Non-pigmented ciliary epithelial cell (primary cell): ENCODE data around the gene CHRNA5.
A peak's percentile ranks its signal among the peaks of the same experiment; 100 is the strongest.
"Not testable (repeated sequence)": the region's sequence is repeated elsewhere in the genome, so short reads cannot be mapped to it uniquely, and the experiment has no call there.

Experiments
- DNase-seq: peaks from one replicate; pipeline ENCODE4 v3.0.0-alpha.2; 2010; ENCODE audit warnings: low read depth

CHRNA5 gene

DNA sequence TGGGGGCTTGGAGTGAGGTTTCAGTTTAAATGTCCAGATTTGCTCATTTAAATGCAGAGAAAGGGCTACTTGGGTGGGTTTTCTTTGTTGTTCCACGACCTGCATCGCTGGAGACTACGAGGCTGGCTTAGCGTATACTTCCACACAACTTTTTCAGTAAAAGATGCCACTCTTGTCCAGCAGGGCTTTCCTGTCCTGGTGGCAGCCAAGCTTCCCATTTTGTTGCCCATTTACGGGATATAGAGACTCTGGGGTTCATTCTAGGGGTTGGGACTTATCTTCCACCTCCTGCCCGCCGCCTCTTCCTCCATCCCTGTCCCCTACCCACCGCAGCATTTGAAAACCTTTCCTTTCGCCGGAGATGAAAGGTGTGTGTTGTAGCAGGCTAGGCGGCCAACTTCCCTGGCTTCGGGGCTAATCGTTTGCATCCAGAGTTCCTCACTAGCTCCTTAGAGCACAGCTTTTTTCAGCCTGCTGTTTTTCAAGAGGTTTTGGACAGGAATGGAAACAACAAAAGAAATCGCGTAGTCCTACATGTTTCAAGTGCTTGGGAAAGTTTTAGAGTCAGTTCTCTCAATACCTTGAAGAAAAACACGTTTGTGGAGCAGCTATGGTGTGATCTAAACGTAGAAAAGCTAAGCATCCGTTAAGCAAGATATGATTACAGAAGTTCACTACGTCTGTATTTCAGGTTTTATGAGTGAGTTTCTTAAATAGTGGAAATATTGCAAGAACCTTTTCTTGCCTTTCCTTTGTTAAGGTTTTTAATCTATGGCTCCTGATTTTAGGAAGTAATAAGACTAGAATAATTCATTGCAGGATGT, 843 bp downstream of the CHRNA5 start:
- DNase-seq = no peak

GRCh38 chr15:78567531-78567930, 2.2 kb downstream of the CHRNA5 start:
- no peak for DNase-seq

GRCh38 chr15:78570710-78571109, 5.4 kb downstream of the CHRNA5 start:
- DNase-seq = no peak

- DNase-seq = no peak
Observed at GRCh38 chr15:78571382-78571781, 6.1 kb downstream of the CHRNA5 start.

GRCh38 chr15:78573416-78573815, 8.1 kb downstream of the CHRNA5 start:
- no peak for DNase-seq

GRCh38 chr15:78574944-78575343, 9.6 kb downstream of the CHRNA5 start:
- DNase-seq = no peak

- DNase-seq = no peak
Observed at GRCh38 chr15:78597583-78597982, 32.3 kb downstream of the CHRNA5 start.

- DNase-seq = no peak
Observed at GRCh38 chr15:78598348-78598747, 33.0 kb downstream of the CHRNA5 start.

- DNase-seq = no peak
Observed at GRCh38 chr15:78599189-78599588, 33.9 kb downstream of the CHRNA5 start.

DNA sequence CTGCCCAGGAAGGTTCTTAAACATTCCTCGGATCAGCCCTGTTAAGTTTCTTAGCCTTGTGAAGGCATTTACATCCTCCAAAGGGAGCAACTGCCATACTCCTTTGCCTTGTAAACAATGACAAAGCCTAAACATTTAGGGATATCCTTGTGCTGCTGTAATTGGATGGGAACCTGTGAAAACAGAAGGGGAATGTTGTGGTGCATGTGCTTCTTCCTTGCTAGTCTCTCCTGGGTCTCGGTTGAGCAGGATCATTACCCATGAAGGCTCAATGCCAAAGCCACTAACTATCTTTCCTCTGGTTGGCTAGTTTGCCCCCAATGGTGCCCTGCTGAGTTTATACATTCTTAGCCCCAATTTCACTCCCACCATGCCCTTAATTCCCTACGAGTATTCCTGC, 38.1 kb downstream of the CHRNA5 start:
- no peak for DNase-seq

- no peak for DNase-seq
Observed at GRCh38 chr15:78604420-78604819, 39.1 kb downstream of the CHRNA5 start.

- DNase-seq = no peak
Observed at GRCh38 chr15:78605201-78605600, 39.9 kb downstream of the CHRNA5 start.

DNA sequence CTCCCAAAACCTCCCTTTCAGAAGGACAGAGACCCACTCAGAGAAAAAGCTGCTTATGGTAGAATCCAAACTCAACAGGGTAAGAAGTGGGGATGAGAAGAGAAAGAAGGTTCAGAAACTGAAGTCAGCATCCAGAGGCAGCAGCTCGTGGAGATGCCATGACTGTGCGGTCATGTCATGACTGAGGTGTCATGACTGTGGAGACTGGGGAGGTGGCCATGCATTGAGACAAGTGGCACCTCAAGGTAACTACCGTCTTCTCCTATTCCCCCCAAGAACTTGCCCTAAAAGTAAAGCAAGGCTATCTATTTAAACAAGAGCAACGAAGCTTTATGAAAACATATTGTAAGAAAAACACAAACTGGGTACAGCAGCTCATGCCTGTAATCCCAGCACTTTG, 40.4 kb downstream of the CHRNA5 start:
- DNase-seq = no peak

DNA sequence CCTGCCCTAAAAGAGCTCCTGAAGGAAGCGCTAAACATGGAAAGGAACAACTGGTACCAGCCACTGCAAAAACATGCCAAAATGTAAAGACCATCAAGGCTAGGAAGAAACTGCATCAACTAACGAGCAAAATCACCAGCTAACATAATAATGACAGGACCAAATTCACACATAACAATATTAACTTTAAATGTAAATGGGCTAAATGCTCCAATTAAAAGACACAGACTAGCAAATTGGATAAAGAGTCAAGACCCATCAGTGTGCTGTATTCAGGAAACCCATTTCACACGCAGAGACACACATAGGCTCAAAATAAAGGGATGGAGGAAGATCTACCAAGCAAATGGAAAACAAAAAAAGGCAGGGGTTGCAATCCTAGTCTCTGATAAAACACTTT, 44.2 kb downstream of the CHRNA5 start:
- not testable (repeated sequence) for DNase-seq

DNA sequence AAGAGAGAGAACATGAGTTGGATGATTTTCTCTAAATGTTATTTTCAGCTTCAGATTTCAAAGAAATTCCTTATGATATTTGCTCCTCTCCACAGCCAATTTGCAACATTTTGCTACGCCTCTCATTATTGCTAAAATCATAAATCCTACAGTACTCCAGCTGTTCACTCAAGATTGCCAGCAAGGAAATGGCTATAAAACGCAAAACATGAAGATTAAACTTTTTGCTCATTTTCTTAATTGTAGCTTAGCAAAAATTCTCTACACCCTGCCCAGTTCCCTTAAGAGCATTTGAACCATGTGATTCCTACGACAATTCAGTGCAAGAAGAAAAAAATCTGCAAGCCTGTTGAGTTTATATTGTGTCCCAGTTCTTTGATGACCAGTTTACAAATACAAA, 48.7 kb downstream of the CHRNA5 start:
- DNase-seq = no peak

DNA sequence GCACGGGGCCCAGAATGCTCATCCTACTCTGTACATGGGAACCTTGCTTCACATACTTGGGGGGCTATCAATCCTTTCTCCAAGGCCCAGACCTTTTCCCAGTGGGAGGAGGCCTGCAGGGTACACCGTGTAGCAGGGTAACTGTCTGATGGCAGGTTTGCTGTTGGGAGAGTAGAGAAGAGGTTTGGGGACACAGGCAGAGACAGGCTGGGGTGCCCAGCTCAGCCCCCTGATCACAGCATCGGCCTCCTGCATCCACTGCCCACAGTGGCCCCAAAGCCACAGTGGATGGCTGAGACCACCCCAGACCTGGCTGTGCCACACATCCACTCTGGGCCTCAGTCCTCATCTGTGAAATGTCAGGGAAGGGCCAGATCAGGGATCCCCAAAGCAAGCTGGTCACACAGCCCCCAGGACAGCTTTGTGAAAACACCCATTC, 49.9 kb downstream of the CHRNA5 start:
- DNase-seq = no peak

DNA sequence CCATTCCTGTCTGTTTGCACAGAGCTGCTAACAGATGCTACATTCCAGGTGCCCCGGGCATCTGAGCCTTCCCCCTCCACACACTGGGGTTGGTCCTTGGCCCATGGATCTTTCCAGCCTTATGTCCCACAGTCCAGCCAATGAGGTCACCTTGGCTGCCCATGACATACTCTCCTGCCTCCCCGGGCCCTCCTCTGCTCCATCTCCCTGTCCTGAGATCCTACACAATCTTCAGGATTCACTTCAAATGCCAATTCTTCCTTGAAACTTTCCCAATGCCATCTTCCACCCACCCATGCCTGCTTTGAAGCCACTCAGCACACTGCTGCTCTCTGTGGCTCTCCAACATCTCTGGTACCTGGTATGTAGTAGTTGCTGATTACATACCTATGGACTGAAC, 51.2 kb downstream of the CHRNA5 start:
- no peak for DNase-seq

DNA sequence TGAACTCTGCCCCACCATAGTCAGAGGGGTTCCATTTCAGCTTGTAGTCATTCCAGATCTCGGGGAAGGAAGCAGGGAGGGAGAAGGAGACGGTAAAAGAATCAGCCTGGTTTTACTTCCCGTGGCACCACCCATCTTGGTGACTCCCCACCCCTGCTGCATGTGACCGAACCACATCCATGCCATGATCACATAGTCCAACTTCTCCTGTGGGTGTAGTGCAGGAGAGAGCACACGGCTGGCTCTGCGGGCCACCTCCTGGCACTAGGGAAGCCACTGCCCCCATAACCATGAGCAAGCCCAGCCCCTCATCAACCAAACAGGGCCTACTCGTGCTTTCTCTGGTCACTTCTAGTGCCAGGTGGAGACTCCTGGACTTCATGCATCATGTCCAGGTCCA, 51.8 kb downstream of the CHRNA5 start:
- DNase-seq = no peak

DNA sequence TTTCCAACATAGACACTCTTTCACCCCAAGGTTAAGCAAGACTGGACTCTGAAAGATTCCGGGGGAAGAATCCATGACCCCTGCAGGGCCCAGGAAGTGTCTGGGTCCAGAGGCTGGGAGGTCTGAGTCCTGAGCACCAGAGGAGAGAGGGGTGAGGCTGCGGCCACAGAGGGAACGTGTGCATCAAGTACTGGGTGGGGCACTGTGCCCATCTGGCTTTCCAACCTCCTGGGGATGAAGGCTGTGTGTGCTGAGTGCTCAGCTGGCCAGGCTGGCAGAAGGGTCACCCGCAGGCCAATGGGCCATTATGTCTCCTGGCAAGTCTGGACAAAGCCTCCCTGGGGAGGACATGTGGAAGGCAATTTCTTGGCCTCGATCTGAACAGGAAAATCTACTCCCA, 52.2 kb downstream of the CHRNA5 start:
- DNase-seq = no peak

GRCh38 chr15:78618064-78618463, 52.7 kb downstream of the CHRNA5 start:
- DNase-seq = no peak

GRCh38 chr15:78618490-78618934, 53.2 kb downstream of the CHRNA5 start:
- DNase-seq = peak; percentile 55

DNA sequence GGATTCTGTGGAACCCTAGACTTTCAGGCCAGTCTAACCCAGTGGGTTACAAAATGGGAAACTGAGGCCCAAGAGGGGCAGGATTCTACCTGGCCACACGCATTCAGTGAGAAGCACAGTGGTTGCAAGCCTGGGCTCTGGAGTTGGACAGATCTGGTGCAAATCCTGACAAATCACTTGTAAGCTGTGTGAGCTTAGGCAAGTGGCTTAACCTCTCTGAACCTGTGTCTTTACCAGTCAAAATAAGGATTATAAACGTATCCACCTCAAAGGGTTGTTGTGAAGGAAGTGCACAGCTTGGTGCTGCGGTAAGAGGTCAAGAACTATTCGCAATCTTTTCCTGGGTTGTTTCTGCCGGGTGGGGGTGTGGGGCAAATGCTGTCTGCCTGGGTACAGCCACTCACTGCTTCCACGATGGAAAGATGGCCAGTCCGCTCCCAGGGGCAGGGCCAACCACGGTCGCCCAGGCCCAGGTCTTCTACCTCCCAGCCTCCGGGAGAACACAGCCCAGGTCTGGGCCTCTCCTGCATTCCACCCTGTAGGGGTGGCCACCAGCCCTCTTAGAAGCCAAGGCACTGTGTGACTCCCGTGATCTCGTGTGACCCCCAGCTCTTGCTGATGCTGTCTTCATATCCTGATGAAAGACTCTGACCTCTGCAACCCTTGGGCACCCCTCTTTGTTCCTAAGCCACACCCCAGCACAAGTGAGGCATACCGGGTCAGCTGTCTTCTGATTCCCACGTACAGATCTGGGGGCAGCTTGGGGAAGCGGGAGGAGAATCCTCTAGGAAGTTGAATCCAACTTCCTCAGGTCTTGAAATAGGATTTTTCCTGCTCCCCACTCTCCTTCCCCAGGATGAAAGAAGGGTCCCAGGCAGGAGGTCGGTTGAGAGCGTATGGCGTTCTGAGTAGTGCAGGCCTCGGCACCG, 54.0 kb downstream of the CHRNA5 start:
- no peak for DNase-seq

GRCh38 chr15:78620021-78620526, 54.8 kb downstream of the CHRNA5 start:
- DNase-seq = no peak
